ENCODE data around the gene FYN. TPM values are rescaled to one million over a fixed set of nuclear protein-coding genes. Genes with fewer than 3 reads are reported as not detected.

Gene FYN
- total RNA-seq, 1 experiment from 2014 or later = 45.4 TPM

- DNase-seq = no peak
- Histone ChIP-seq H3K27me3 (ENCODE audit: control insufficient read depth, insufficient read depth, low read length) (no peaks in the 10 kb centered on the region), H3K36me3 (replicated peaks; ENCODE audit: control insufficient read depth, insufficient read depth, low read length) (no peaks in the 10 kb centered on the region), H3K4me3 (ENCODE audit: insufficient read depth, low read depth, low read length) (no peak overlapping the region)
Observed at GRCh38 chr6:111777357-111777756, 95.9 kb downstream of the FYN start.

- no peaks in the 10 kb centered on the region for H3K36me3 ChIP-seq (replicated peaks; ENCODE audit: control insufficient read depth, insufficient read depth, low read length)
- H3K27me3 ChIP-seq (ENCODE audit: control insufficient read depth, insufficient read depth, low read length) = no peaks in the 10 kb centered on the region
- no peak for DNase-seq
- no peak overlapping the region for H3K4me3 ChIP-seq (ENCODE audit: insufficient read depth, low read depth, low read length)
Observed at GRCh38 chr6:111776236-111777221, 96.7 kb downstream of the FYN start.

GRCh38 chr6:111775145-111775922 lies 97.9 kb downstream of the FYN start:
- no peaks in the 10 kb centered on the region for H3K27me3 ChIP-seq (ENCODE audit: control insufficient read depth, insufficient read depth, low read length)
- H3K4me3 ChIP-seq (ENCODE audit: insufficient read depth, low read depth, low read length) = no peak overlapping the region
- DNase-seq = no peak
- no peaks in the 10 kb centered on the region for H3K36me3 ChIP-seq (replicated peaks; ENCODE audit: control insufficient read depth, insufficient read depth, low read length)

- H3K36me3 ChIP-seq (replicated peaks; ENCODE audit: control insufficient read depth, insufficient read depth, low read length) = no peaks in the 10 kb centered on the region
- DNase-seq = no peak
- H3K4me3 ChIP-seq (ENCODE audit: insufficient read depth, low read depth, low read length) = no peak overlapping the region
- no peaks in the 10 kb centered on the region for H3K27me3 ChIP-seq (ENCODE audit: control insufficient read depth, insufficient read depth, low read length)
Observed at GRCh38 chr6:111774346-111774703, 98.9 kb downstream of the FYN start.

- Histone ChIP-seq H3K4me3 (ENCODE audit: insufficient read depth, low read depth, low read length) (no peak overlapping the region), H3K36me3 (replicated peaks; ENCODE audit: control insufficient read depth, insufficient read depth, low read length) (no peaks in the 10 kb centered on the region), H3K27me3 (ENCODE audit: control insufficient read depth, insufficient read depth, low read length) (no peaks in the 10 kb centered on the region)
- no peak for DNase-seq
Observed at GRCh38 chr6:111773501-111774345, 99.5 kb downstream of the FYN start.

GRCh38 chr6:111772381-111772780 lies 100.9 kb downstream of the FYN start:
- Histone ChIP-seq H3K4me3 (ENCODE audit: insufficient read depth, low read depth, low read length) (no peak overlapping the region), H3K27me3 (ENCODE audit: control insufficient read depth, insufficient read depth, low read length) (no peaks in the 10 kb centered on the region), H3K36me3 (replicated peaks; ENCODE audit: control insufficient read depth, insufficient read depth, low read length) (no peaks in the 10 kb centered on the region)
- DNase-seq = no peak

- Histone ChIP-seq H3K36me3 (replicated peaks; ENCODE audit: control insufficient read depth, insufficient read depth, low read length) (no peaks in the 10 kb centered on the region), H3K4me3 (ENCODE audit: insufficient read depth, low read depth, low read length) (no peak overlapping the region), H3K27me3 (ENCODE audit: control insufficient read depth, insufficient read depth, low read length) (no peaks in the 10 kb centered on the region)
- DNase-seq = no peak
Observed at GRCh38 chr6:111771629-111772028, 101.6 kb downstream of the FYN start.

- Histone ChIP-seq H3K27me3 (ENCODE audit: control insufficient read depth, insufficient read depth, low read length) (no peaks in the 10 kb centered on the region), H3K36me3 (replicated peaks; ENCODE audit: control insufficient read depth, insufficient read depth, low read length) (no peaks in the 10 kb centered on the region), H3K4me3 (ENCODE audit: insufficient read depth, low read depth, low read length) (no peak overlapping the region)
- DNase-seq = no peak
Observed at GRCh38 chr6:111771094-111771432, 102.2 kb downstream of the FYN start.

- no peaks in the 10 kb centered on the region for H3K36me3 ChIP-seq (replicated peaks; ENCODE audit: control insufficient read depth, insufficient read depth, low read length)
- H3K4me3 ChIP-seq (ENCODE audit: insufficient read depth, low read depth, low read length) = no peak overlapping the region
- no peak for DNase-seq
- no peaks in the 10 kb centered on the region for H3K27me3 ChIP-seq (ENCODE audit: control insufficient read depth, insufficient read depth, low read length)
Observed at GRCh38 chr6:111770263-111771093, 102.8 kb downstream of the FYN start.

GRCh38 chr6:111769365-111770152 lies 103.7 kb downstream of the FYN start:
- no peaks in the 10 kb centered on the region for H3K36me3 ChIP-seq (replicated peaks; ENCODE audit: control insufficient read depth, insufficient read depth, low read length)
- H3K27me3 ChIP-seq (ENCODE audit: control insufficient read depth, insufficient read depth, low read length) = no peaks in the 10 kb centered on the region
- H3K4me3 ChIP-seq (ENCODE audit: insufficient read depth, low read depth, low read length) = no peak overlapping the region
- no peak for DNase-seq

GRCh38 chr6:111768431-111768770 lies 104.9 kb downstream of the FYN start:
- Histone ChIP-seq H3K4me3 (ENCODE audit: insufficient read depth, low read depth, low read length) (no peak overlapping the region), H3K36me3 (replicated peaks; ENCODE audit: control insufficient read depth, insufficient read depth, low read length) (no peaks in the 10 kb centered on the region), H3K27me3 (ENCODE audit: control insufficient read depth, insufficient read depth, low read length) (no peaks in the 10 kb centered on the region)
- DNase-seq = no peak

- no peak overlapping the region for H3K4me3 ChIP-seq (ENCODE audit: insufficient read depth, low read depth, low read length)
- no peaks in the 10 kb centered on the region for H3K36me3 ChIP-seq (replicated peaks; ENCODE audit: control insufficient read depth, insufficient read depth, low read length)
- DNase-seq = no peak
- no peaks in the 10 kb centered on the region for H3K27me3 ChIP-seq (ENCODE audit: control insufficient read depth, insufficient read depth, low read length)
Observed at GRCh38 chr6:111767752-111768430, 105.4 kb downstream of the FYN start.

All from H7 (cell line).